SJSA1 (cell line): ENCODE data around the gene TRIM27. TPM values are rescaled to one million over a fixed set of nuclear protein-coding genes. Genes with fewer than 3 reads are reported as not detected.
"Not testable (repeated sequence)": the region's sequence is repeated elsewhere in the genome, so short reads cannot be mapped to it uniquely, and the experiment has no call there.

Experiments used
- DNase-seq, 2 experiments: peaks; one replicate each; pipeline ENCODE4 v3.0.0-alpha.2; 2015 to 2020; ENCODE audit warnings: low spot score in 2 of 2, low read depth in 1 of 2
- H3K27ac ChIP-seq: fragments of 250-450 bp; sonication (Bioruptor Pico); 2 replicates; pipeline ENCODE4 v1.5.1; 2020; ENCODE audit warnings: mild to moderate bottlenecking, moderate library complexity
- H3K27me3 ChIP-seq: fragments of 250-450 bp; sonication (Bioruptor Pico); replicated peaks from 2 replicates; pipeline ENCODE4 v1.5.1; 2020; ENCODE audit warnings: mild to moderate bottlenecking, moderate library complexity
- H3K36me3 ChIP-seq: fragments of 250-450 bp; sonication (Bioruptor Pico); 2 replicates; pipeline ENCODE4 v1.5.1; 2020; ENCODE audit warnings: mild to moderate bottlenecking
- H3K4me1 ChIP-seq: fragments of 250-450 bp; sonication (Bioruptor Pico); replicated peaks from 2 replicates; pipeline ENCODE4 v1.6.1; 2021; ENCODE audit warnings: mild to moderate bottlenecking
- H3K4me3 ChIP-seq: fragments of 250-450 bp; sonication (Bioruptor Pico); 2 replicates; pipeline ENCODE4 v1.5.1; 2020; ENCODE audit warnings: mild to moderate bottlenecking
- H3K9me3 ChIP-seq: fragments of 250-450 bp; sonication (Bioruptor Pico); replicated peaks from 2 replicates; pipeline ENCODE4 v1.5.1; 2020; ENCODE audit warnings: mild to moderate bottlenecking
- total RNA-seq: library from RNA; depleted of rRNA; stranded (reverse); fragments of >200 nt; shearing (Covaris generic); gene quantifications from 2 replicates; pipeline ENCODE4 v1.2.3, GENCODE V29; 2014; rRNA removed

TRIM27 gene
- total RNA-seq, 1 experiment from 2014 or later = 61.4 TPM

GRCh38 chr6:28856620-28857005 is 67.2 kb downstream of the TRIM27 start:
- DNase-seq = no peak
- no peaks in the 10 kb centered on the region for H3K9me3 ChIP-seq

GRCh38 chr6:28854405-28854804 is 69.4 kb downstream of the TRIM27 start:
- H3K36me3 ChIP-seq, H3K27ac ChIP-seq, H3K4me1 ChIP-seq, H3K4me3 ChIP-seq, H3K27me3 ChIP-seq, H3K9me3 ChIP-seq, DNase-seq: not testable (repeated sequence)

More at GRCh38 chr6:28856620-28857005, 67.2 kb downstream of the TRIM27 start:
- Histone ChIP-seq H3K36me3 (no peaks in the 10 kb centered on the region), H3K4me1 (peaks cover 6% of the 10 kb centered on the region; the same call in 1 of the 2 replicates), H3K4me3 (no peak overlapping the region), H3K27me3 (peaks cover 8% of the 10 kb centered on the region; the same call in 1 of the 2 replicates), H3K27ac (no peak overlapping the region)

Other genes starting within 250 kb of the TRIM27 start
- gene ZNF311, start 81.3 kb upstream of the TRIM27 start, total RNA-seq = not detected in 2 replicates
- gene OR2W1, start 121.2 kb upstream of the TRIM27 start, total RNA-seq = not detected in 2 replicates
- not detected in 2 replicates for gene OR2B3, start 163.3 kb upstream of the TRIM27 start, total RNA-seq
- not detected in 2 replicates for gene OR2J1, start 175.5 kb upstream of the TRIM27 start, total RNA-seq
- gene OR2J3, start 184.1 kb upstream of the TRIM27 start, total RNA-seq = not detected in 2 replicates
- not detected in 2 replicates for gene OR2J2, start 246.9 kb upstream of the TRIM27 start, total RNA-seq